Measurements from ENCODE around the gene KIRREL3. TPM values are rescaled to one million over a fixed set of nuclear protein-coding genes. Genes with fewer than 3 reads are reported as not detected.

The KIRREL3 gene
- polyA plus RNA-seq, 2 of the 4 experiments (the other 2 are of a cell fraction): 3.0 to 11.0 TPM

GRCh38 chr11:126400019-126400418 is 600.6 kb downstream of the KIRREL3 start:
- CTCF ChIA-PET: no interaction called here
- H3K9me3 ChIP-seq: no peaks in the 10 kb centered on the region
- DNase-seq (ENCODE audit: low read depth in 1 of 2, low spot score in 1 of 2) (no peak), FAIRE-seq (no peak), ATAC-seq (no peak)
- TF ChIP-seq RARB (CRISPR knock-in tag; IDR thresholded peaks at IDR 0.05) (no peak), EP300 (IDR thresholded peaks at IDR 0.05) (no peak), FOSB (CRISPR knock-in tag; IDR thresholded peaks at IDR 0.05) (no peak), HES2 (IDR thresholded peaks at IDR 0.05) (no peak), POLR2A (IDR thresholded peaks at IDR 0.05; ENCODE audit: low read length) (no peak), HDAC2 (IDR thresholded peaks at IDR 0.05) (no peak), JUN (IDR thresholded peaks at IDR 0.05) (no peak), RCOR1 (IDR thresholded peaks at IDR 0.05; ENCODE audit: low read depth, low read length) (no peak), HOXB13 (CRISPR knock-in tag; IDR thresholded peaks at IDR 0.05; ENCODE audit: low read depth) (no peak), E2F6 (IDR thresholded peaks at IDR 0.05; ENCODE audit: borderline replicate concordance, low read depth) (no peak), PBX3 (IDR thresholded peaks at IDR 0.05) (no peak), CBX2 (IDR thresholded peaks at IDR 0.05; ENCODE audit: borderline replicate concordance, low read depth) (no peak), SMC3 (IDR thresholded peaks at IDR 0.05) (no peak), RFX5 (IDR thresholded peaks at IDR 0.05) (no peak), POLR2AphosphoS2 (conservative IDR thresholded peaks at IDR 0.05; ENCODE audit: low read length) (no peak), CHD4 (IDR thresholded peaks at IDR 0.05; ENCODE audit: borderline replicate concordance) (no peak), CBX8 (IDR thresholded peaks at IDR 0.05) (no peak)
- H3K27ac ChIP-seq: no peak overlapping the region
- POLR2A ChIA-PET: no interaction called here
- H3K4me1 ChIP-seq: peaks cover 11% of the 10 kb centered on the region; the same call in 2 of the 3 replicates
- H3K4me3 ChIP-seq: no peak overlapping the region
- H3K4me2 ChIP-seq: no peak overlapping the region

GRCh38 chr11:126398721-126399120 is 601.8 kb downstream of the KIRREL3 start:
- FAIRE-seq (no peak), DNase-seq (ENCODE audit: low read depth in 1 of 2, low spot score in 1 of 2) (no peak), ATAC-seq (no peak)
- Histone ChIP-seq H3K4me3 (no peak overlapping the region), H3K27ac (no peak overlapping the region), H3K4me1 (peaks cover 8% of the 10 kb centered on the region; the same call in 2 of the 3 replicates), H3K4me2 (no peak overlapping the region), H3K9me3 (no peaks in the 10 kb centered on the region)
- WGBS (ENCODE audit: missing lambda C conversion rate): 93% methylated on average over 1 of the region's 1 CpG
- no peak for TF ChIP-seq HOXB5 (CRISPR knock-in tag; IDR thresholded peaks at IDR 0.05)
- no peak for TF ChIP-seq SMC3 (IDR thresholded peaks at IDR 0.05)
- CTCF ChIA-PET: no interaction called here
- POLR2A ChIA-PET: no interaction called here

GRCh38 chr11:126398296-126398695 is 602.3 kb downstream of the KIRREL3 start:
- no peak overlapping the region for H3K27ac ChIP-seq
- H3K4me2 ChIP-seq: no peak overlapping the region
- no peaks in the 10 kb centered on the region for H3K9me3 ChIP-seq
- H3K4me1 ChIP-seq: peaks cover 8% of the 10 kb centered on the region; the same call in 2 of the 3 replicates
- ATAC-seq (no peak), DNase-seq (ENCODE audit: low read depth in 1 of 2, low spot score in 1 of 2) (no peak), FAIRE-seq (no peak)
- CTCF ChIA-PET: no interaction called here
- no peak overlapping the region for H3K4me3 ChIP-seq
- WGBS (ENCODE audit: missing lambda C conversion rate): 87% methylated on average over 3 of the region's 4 CpGs
- POLR2A ChIA-PET: no interaction called here
- TF ChIP-seq HOXB5 (CRISPR knock-in tag; IDR thresholded peaks at IDR 0.05) (no peak), JUNB (IDR thresholded peaks at IDR 0.05) (no peak), FOXS1 (CRISPR knock-in tag; IDR thresholded peaks at IDR 0.05) (no peak), JUN (IDR thresholded peaks at IDR 0.05) (no peak), ZC3H11A (IDR thresholded peaks at IDR 0.05) (no peak), NFE2L2 (conservative IDR thresholded peaks at IDR 0.05; ENCODE audit: low read length) (no peak), ATOH8 (CRISPR knock-in tag; IDR thresholded peaks at IDR 0.05; ENCODE audit: low read depth) (no peak), FOSL2 (IDR thresholded peaks at IDR 0.05) (no peak), FOSL2 (CRISPR knock-in tag; IDR thresholded peaks at IDR 0.05) (no peak), ESRRA (IDR thresholded peaks at IDR 0.05; ENCODE audit: borderline replicate concordance, low read length) (no peak), KDM1A (IDR thresholded peaks at IDR 0.05; ENCODE audit: low read depth) (no peak), REST (IDR thresholded peaks at IDR 0.05) (no peak), ZFP36 (IDR thresholded peaks at IDR 0.05; ENCODE audit: borderline replicate concordance, partially characterized antibody) (no peak), SMC3 (IDR thresholded peaks at IDR 0.05) (no peak), ELK1 (IDR thresholded peaks at IDR 0.05; ENCODE audit: low read depth, low read length) (no peak)

Data from A549 (cell line).